ENCODE results near the gene FAIM2. TPM values are rescaled to one million over a fixed set of nuclear protein-coding genes. Genes with fewer than 3 reads are reported as not detected.

FAIM2 gene
- polyA plus RNA-seq, 2 of the 4 experiments (the other 2 are of a cell fraction), result 0.23 TPM; not detected in 1

DNA sequence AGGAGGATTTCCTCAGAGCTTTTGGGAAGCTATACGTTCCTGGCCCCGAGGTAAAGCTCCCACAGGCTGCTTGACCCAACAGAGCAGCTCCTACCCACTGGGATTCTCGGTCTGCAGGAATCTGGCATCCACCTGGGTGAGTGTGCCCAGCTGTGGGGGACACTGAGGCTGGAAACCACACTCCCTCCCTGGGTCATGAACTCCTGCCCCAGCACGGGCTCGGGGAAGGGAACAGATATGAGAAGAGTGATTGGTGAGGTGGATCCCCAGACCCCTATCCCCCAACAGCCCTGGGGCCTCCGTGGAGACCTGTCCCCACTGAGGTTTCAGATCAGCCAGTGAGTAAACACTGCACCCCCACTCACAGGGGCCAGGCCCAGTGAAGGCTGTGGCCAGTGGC lies 3.3 kb downstream of the FAIM2 start:
- FAIRE-seq, result no peak
- no peak for ATAC-seq

GRCh38 chr12:49899921-49900320 lies 3.8 kb downstream of the FAIM2 start:
- no peak for DNase-seq (ENCODE audit: low read depth in 1 of 2, low spot score in 1 of 2)
- no peak for TF ChIP-seq TFCP2L1 (CRISPR knock-in tag; IDR thresholded peaks at IDR 0.05)
- TF ChIP-seq GATA3 (IDR thresholded peaks at IDR 0.05; ENCODE audit: borderline replicate concordance), result no peak
- no peak for TF ChIP-seq NPAS2 (CRISPR knock-in tag; IDR thresholded peaks at IDR 0.05; ENCODE audit: borderline replicate concordance)
- no peak for TF ChIP-seq RARB (CRISPR knock-in tag; IDR thresholded peaks at IDR 0.05)
- no peak for TF ChIP-seq JUNB (IDR thresholded peaks at IDR 0.05)
- no peak for TF ChIP-seq EP300 (IDR thresholded peaks at IDR 0.05)
- no peak for TF ChIP-seq HMGXB4 (CRISPR knock-in tag; IDR thresholded peaks at IDR 0.05; ENCODE audit: borderline replicate concordance)
- TF ChIP-seq, protein P1, sequence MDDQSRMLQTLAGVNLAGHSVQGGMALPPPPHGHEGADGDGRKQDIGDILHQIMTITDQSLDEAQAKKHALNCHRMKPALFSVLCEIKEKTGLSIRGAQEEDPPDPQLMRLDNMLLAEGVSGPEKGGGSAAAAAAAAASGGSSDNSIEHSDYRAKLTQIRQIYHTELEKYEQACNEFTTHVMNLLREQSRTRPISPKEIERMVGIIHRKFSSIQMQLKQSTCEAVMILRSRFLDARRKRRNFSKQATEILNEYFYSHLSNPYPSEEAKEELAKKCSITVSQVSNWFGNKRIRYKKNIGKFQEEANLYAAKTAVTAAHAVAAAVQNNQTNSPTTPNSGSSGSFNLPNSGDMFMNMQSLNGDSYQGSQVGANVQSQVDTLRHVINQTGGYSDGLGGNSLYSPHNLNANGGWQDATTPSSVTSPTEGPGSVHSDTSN (IDR thresholded peaks at IDR 0.05), result no peak
- no peak for TF ChIP-seq NR3C1 (IDR thresholded peaks at IDR 0.05)
- TF ChIP-seq ZNF302 (CRISPR knock-in tag; IDR thresholded peaks at IDR 0.05), result no peak
- TF ChIP-seq, protein P2, sequence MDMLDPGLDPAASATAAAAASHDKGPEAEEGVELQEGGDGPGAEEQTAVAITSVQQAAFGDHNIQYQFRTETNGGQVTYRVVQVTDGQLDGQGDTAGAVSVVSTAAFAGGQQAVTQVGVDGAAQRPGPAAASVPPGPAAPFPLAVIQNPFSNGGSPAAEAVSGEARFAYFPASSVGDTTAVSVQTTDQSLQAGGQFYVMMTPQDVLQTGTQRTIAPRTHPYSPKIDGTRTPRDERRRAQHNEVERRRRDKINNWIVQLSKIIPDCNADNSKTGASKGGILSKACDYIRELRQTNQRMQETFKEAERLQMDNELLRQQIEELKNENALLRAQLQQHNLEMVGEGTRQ (IDR thresholded peaks at IDR 0.05), result no peak
- TF ChIP-seq RFX5 (IDR thresholded peaks at IDR 0.05), result no peak
- no peak for TF ChIP-seq FOSL2 (IDR thresholded peaks at IDR 0.05)
- no peak for TF ChIP-seq FOSL2 (CRISPR knock-in tag; IDR thresholded peaks at IDR 0.05)
- TF ChIP-seq ZC3H11A (IDR thresholded peaks at IDR 0.05), result no peak
- no peak for TF ChIP-seq MAZ (IDR thresholded peaks at IDR 0.05; ENCODE audit: borderline replicate concordance, low read depth, low read length)
- TF ChIP-seq FOXS1 (CRISPR knock-in tag; IDR thresholded peaks at IDR 0.05), result no peak
- ChIA-PET CTCF (interaction anchor here (0.6 to 2.3 kb wide), 5 partner anchors 12 to 175 kb away, joined by 3 to 11 read pairs (median 3); no protein-coding TSS in a partner anchor), POLR2A (no interaction called here)
- no peak overlapping the region for H3K4me2 ChIP-seq
- no peaks in the 10 kb centered on the region for H3K9me3 ChIP-seq
- no peak overlapping the region for H3K4me3 ChIP-seq
- H3K4me1 ChIP-seq, result peaks cover 3% of the 10 kb centered on the region; the same call in 2 of the 3 replicates
- no peak for FAIRE-seq
- no peak overlapping the region for H3K27ac ChIP-seq
- ATAC-seq, result no peak
- WGBS (ENCODE audit: missing lambda C conversion rate), result 64% methylated on average over 7 of the region's 7 CpGs

More for the DNA sequence above, 3.3 kb downstream of the FAIM2 start:
- WGBS (ENCODE audit: missing lambda C conversion rate), result 49% methylated on average over 6 of the region's 6 CpGs
- ChIA-PET CTCF (interaction anchor here (0.6 to 2.3 kb wide), 5 partner anchors 13 to 174 kb away, joined by 3 to 11 read pairs (median 3); no protein-coding TSS in a partner anchor), POLR2A (no interaction called here)
- DNase-seq (ENCODE audit: low read depth in 1 of 2, low spot score in 1 of 2), result no peak
- no peak overlapping the region for H3K4me2 ChIP-seq
- no peaks in the 10 kb centered on the region; the same call in 2 of the 3 replicates for H3K4me1 ChIP-seq
- H3K27ac ChIP-seq, result no peak overlapping the region
- H3K4me3 ChIP-seq, result no peak overlapping the region
- no peak for TF ChIP-seq POLR2A (IDR thresholded peaks at IDR 0.05; ENCODE audit: low read length)
- no peak for TF ChIP-seq BHLHE40 (IDR thresholded peaks at IDR 0.05; ENCODE audit: low read depth, low read length)
- TF ChIP-seq ZC3H11A (IDR thresholded peaks at IDR 0.05), result no peak
- TF ChIP-seq, protein P3, sequence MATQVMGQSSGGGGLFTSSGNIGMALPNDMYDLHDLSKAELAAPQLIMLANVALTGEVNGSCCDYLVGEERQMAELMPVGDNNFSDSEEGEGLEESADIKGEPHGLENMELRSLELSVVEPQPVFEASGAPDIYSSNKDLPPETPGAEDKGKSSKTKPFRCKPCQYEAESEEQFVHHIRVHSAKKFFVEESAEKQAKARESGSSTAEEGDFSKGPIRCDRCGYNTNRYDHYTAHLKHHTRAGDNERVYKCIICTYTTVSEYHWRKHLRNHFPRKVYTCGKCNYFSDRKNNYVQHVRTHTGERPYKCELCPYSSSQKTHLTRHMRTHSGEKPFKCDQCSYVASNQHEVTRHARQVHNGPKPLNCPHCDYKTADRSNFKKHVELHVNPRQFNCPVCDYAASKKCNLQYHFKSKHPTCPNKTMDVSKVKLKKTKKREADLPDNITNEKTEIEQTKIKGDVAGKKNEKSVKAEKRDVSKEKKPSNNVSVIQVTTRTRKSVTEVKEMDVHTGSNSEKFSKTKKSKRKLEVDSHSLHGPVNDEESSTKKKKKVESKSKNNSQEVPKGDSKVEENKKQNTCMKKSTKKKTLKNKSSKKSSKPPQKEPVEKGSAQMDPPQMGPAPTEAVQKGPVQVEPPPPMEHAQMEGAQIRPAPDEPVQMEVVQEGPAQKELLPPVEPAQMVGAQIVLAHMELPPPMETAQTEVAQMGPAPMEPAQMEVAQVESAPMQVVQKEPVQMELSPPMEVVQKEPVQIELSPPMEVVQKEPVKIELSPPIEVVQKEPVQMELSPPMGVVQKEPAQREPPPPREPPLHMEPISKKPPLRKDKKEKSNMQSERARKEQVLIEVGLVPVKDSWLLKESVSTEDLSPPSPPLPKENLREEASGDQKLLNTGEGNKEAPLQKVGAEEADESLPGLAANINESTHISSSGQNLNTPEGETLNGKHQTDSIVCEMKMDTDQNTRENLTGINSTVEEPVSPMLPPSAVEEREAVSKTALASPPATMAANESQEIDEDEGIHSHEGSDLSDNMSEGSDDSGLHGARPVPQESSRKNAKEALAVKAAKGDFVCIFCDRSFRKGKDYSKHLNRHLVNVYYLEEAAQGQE (IDR thresholded peaks at IDR 0.05), result no peak
- TF ChIP-seq CEBPB (IDR thresholded peaks at IDR 0.05), result no peak
- TF ChIP-seq KDM5A (IDR thresholded peaks at IDR 0.05), result no peak
- TF ChIP-seq RNF2 (IDR thresholded peaks at IDR 0.05; ENCODE audit: borderline replicate concordance, low read depth), result no peak
- no peak for TF ChIP-seq FOSL2 (IDR thresholded peaks at IDR 0.05)
- TF ChIP-seq FOSL2 (CRISPR knock-in tag; IDR thresholded peaks at IDR 0.05), result no peak
- TF ChIP-seq NPAS2 (CRISPR knock-in tag; IDR thresholded peaks at IDR 0.05; ENCODE audit: borderline replicate concordance), result no peak
- TF ChIP-seq CHD2 (IDR thresholded peaks at IDR 0.05; ENCODE audit: low read length, partially characterized antibody), result no peak
- TF ChIP-seq POLR2AphosphoS2 (conservative IDR thresholded peaks at IDR 0.05; ENCODE audit: low read length), result no peak
- no peak for TF ChIP-seq CBX8 (IDR thresholded peaks at IDR 0.05)
- H3K9me3 ChIP-seq, result no peaks in the 10 kb centered on the region

Measured in A549 (cell line).